PC-9 (cell line): ENCODE data around the gene ABHD1.

Experiments
- EZH2 ChIP-seq: fragments of 200-600 bp; sonication (generic); IDR thresholded peaks from 2 replicates; pipeline ENCODE4 v1.8.0; 2017; ENCODE audit warnings: antibody characterized with exemption, low read depth
- TF ChIP-seq, protein P1 (sequence below): fragments of 200-600 bp; sonication (generic); conservative IDR thresholded peaks from 2 replicates; pipeline ENCODE4 v1.6.1; 2017; ENCODE audit warnings: mixed run types, antibody characterized with exemption, mild to moderate bottlenecking, moderate library complexity

DNA sequence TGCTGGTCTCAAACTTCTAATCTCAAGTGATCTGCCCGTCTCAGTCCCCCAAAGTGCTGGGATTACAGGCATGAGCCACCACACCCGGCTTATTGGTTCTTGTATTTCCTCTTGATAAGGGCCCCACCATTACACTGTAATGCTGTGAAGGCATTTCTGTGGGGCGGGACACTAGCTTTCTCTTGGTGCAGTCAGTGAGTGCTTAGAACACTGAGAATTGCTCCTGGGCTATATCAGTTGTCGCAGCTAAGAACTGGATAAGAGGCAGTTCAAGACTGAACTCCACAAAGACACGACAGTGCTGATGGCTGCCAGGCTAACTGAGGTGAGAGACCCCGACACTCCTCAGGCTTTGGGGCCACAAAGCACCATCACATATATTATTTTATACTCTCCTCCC is 35.0 kb upstream of the ABHD1 start:
- no peak for TF ChIP-seq EZH2
- TF ChIP-seq, protein P1, sequence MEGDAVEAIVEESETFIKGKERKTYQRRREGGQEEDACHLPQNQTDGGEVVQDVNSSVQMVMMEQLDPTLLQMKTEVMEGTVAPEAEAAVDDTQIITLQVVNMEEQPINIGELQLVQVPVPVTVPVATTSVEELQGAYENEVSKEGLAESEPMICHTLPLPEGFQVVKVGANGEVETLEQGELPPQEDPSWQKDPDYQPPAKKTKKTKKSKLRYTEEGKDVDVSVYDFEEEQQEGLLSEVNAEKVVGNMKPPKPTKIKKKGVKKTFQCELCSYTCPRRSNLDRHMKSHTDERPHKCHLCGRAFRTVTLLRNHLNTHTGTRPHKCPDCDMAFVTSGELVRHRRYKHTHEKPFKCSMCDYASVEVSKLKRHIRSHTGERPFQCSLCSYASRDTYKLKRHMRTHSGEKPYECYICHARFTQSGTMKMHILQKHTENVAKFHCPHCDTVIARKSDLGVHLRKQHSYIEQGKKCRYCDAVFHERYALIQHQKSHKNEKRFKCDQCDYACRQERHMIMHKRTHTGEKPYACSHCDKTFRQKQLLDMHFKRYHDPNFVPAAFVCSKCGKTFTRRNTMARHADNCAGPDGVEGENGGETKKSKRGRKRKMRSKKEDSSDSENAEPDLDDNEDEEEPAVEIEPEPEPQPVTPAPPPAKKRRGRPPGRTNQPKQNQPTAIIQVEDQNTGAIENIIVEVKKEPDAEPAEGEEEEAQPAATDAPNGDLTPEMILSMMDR = no peak
